ENCODE data around the gene RAPGEF1.

Gene RAPGEF1

GRCh38 chr9:131732061-131732526 lies 7.8 kb downstream of the RAPGEF1 start:
- H3K4me3 ChIP-seq (ENCODE audit: low read depth, low read length): no peak overlapping the region
- peak; percentile 20 for DNase-seq (ENCODE audit: low read depth)
- TF ChIP-seq MYC (IDR thresholded peaks at IDR 0.05; ENCODE audit: low read depth, low read length) (no peak), CTCF (IDR thresholded peaks at IDR 0.05; ENCODE audit: low read depth, low read length) (no peak), POLR2A (IDR thresholded peaks at IDR 0.05; ENCODE audit: extremely low read depth, insufficient read length) (no peak), MAX (IDR thresholded peaks at IDR 0.05; ENCODE audit: low read depth, low read length) (no peak)

- no peak overlapping the region for H3K4me3 ChIP-seq (ENCODE audit: low read depth, low read length)
Observed at GRCh38 chr9:131731644-131732043, 8.2 kb downstream of the RAPGEF1 start.

DNA sequence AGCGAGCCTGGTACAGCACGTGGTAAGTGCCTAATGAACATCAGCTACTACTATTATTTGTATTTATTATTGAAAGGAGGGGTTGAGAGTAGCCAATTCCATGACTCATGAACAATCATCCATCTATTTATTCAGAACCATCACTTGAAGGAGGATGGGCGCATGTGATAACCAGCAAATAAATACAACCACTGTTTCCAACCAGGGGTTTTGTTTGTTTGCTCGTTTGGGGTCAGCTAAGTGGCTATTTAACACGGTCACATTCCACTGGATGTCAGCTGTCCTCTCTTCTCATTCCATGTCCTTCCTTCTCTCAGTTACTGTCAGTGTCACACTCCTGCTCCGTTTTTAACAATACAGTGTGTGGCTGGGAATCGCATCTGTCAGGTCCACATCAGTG lies 8.6 kb downstream of the RAPGEF1 start:
- no peak for DNase-seq (ENCODE audit: low read depth)
- no peak overlapping the region for H3K4me3 ChIP-seq (ENCODE audit: low read depth, low read length)
- no peak for TF ChIP-seq MAX (IDR thresholded peaks at IDR 0.05; ENCODE audit: low read depth, low read length)
- TF ChIP-seq CTCF (IDR thresholded peaks at IDR 0.05; ENCODE audit: low read depth, low read length): no peak
- TF ChIP-seq POLR2A (IDR thresholded peaks at IDR 0.05; ENCODE audit: extremely low read depth, insufficient read length): no peak
- no peak for TF ChIP-seq MYC (IDR thresholded peaks at IDR 0.05; ENCODE audit: low read depth, low read length)

More at GRCh38 chr9:131731644-131732043, 8.2 kb downstream of the RAPGEF1 start:
- no peak for TF ChIP-seq CTCF (IDR thresholded peaks at IDR 0.05; ENCODE audit: low read depth, low read length)
- TF ChIP-seq MAX (IDR thresholded peaks at IDR 0.05; ENCODE audit: low read depth, low read length): no peak
- TF ChIP-seq POLR2A (IDR thresholded peaks at IDR 0.05; ENCODE audit: extremely low read depth, insufficient read length): no peak
- no peak for TF ChIP-seq MYC (IDR thresholded peaks at IDR 0.05; ENCODE audit: low read depth, low read length)
- DNase-seq (ENCODE audit: low read depth): no peak

- TF ChIP-seq MAX (IDR thresholded peaks at IDR 0.05; ENCODE audit: low read depth, low read length) (peak; percentile 39; the same call in 1 of the 2 replicates), POLR2A (IDR thresholded peaks at IDR 0.05; ENCODE audit: extremely low read depth, insufficient read length) (no peak)
- DNase-seq (ENCODE audit: low read depth): peak; percentile 41
- no peak overlapping the region for H3K4me3 ChIP-seq (ENCODE audit: low read depth, low read length)
Observed at GRCh38 chr9:131728961-131729360, 10.9 kb downstream of the RAPGEF1 start.

- DNase-seq (ENCODE audit: low read depth): no peak
- no peak overlapping the region for H3K4me3 ChIP-seq (ENCODE audit: low read depth, low read length)
- TF ChIP-seq CTCF (IDR thresholded peaks at IDR 0.05; ENCODE audit: low read depth, low read length): no peak
- no peak for TF ChIP-seq MYC (IDR thresholded peaks at IDR 0.05; ENCODE audit: low read depth, low read length)
- TF ChIP-seq POLR2A (IDR thresholded peaks at IDR 0.05; ENCODE audit: extremely low read depth, insufficient read length): no peak
- no peak for TF ChIP-seq MAX (IDR thresholded peaks at IDR 0.05; ENCODE audit: low read depth, low read length)
Observed at GRCh38 chr9:131728546-131728910, 11.3 kb downstream of the RAPGEF1 start.

DNA sequence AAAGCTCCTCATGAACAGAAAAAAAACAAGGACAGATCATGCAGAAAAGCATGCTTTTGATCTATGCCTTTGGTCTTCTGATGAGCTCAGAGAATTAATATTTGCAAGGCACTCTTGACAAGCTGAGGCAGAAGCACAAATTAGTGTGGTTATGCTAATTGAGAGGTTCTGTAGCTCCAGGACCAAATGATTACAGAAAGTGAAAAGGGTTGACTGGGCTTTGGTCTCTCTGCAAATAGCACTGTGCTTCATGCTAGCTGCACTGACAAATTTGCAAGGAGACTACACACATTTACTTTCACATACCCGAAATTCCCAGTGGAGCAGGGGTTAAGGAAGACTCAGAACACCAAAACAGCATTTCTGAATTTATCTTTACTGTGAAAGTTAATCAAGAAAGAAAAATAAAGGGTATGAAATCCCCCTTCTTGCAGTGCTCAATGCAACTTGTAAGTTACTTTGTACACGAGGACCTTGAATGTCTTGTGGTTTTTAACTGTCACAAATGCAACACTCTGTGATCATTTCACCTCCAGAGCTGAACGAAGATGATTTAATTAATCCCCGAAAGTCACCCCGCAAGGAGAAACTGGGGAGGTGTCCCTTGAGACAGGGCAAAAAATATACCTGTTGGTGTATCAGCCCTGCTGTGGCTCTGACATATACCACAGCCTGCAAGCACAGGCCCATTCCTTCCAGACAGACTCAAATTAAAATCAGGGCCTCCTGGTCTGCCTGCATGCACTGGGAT lies 11.9 kb downstream of the RAPGEF1 start:
- H3K4me3 ChIP-seq (ENCODE audit: low read depth, low read length): no peak overlapping the region
- peak; percentile 33 for DNase-seq (ENCODE audit: low read depth)
- no peak for TF ChIP-seq MYC (IDR thresholded peaks at IDR 0.05; ENCODE audit: low read depth, low read length)
- no peak for TF ChIP-seq MAX (IDR thresholded peaks at IDR 0.05; ENCODE audit: low read depth, low read length)
- no peak for TF ChIP-seq CTCF (IDR thresholded peaks at IDR 0.05; ENCODE audit: low read depth, low read length)
- no peak for TF ChIP-seq POLR2A (IDR thresholded peaks at IDR 0.05; ENCODE audit: extremely low read depth, insufficient read length)
